ENCODE data around the gene SNED1. TPM values are rescaled to one million over a fixed set of nuclear protein-coding genes. Genes with fewer than 3 reads are reported as not detected.

The SNED1 gene
- total RNA-seq, 1 donor from 2014 or later: 2.8 TPM

- no peak overlapping the region for H3K4me3 Mint-ChIP-seq (ENCODE audit: unreplicated experiment)
- no peak for TF ChIP-seq CTCF (IDR thresholded peaks at IDR 0.05; ENCODE audit: partially characterized antibody, unreplicated experiment)
- H3K27ac Mint-ChIP-seq (ENCODE audit: unreplicated experiment): no peak overlapping the region
- peaks cover 4% of the 10 kb centered on the region for H3K9me3 Mint-ChIP-seq (ENCODE audit: unreplicated experiment)
- no peaks in the 10 kb centered on the region for H3K36me3 Mint-ChIP-seq (ENCODE audit: unreplicated experiment)
- no peaks in the 10 kb centered on the region for H3K4me1 Mint-ChIP-seq (ENCODE audit: low read depth, unreplicated experiment)
- no peak for DNase-seq
- H3K27me3 Mint-ChIP-seq (ENCODE audit: unreplicated experiment): peaks cover 7% of the 10 kb centered on the region
Observed at GRCh38 chr2:241140445-241140840, 142.0 kb downstream of the SNED1 start.

- H3K9me3 Mint-ChIP-seq (ENCODE audit: unreplicated experiment): peaks cover 4% of the 10 kb centered on the region
- no peak overlapping the region for H3K27ac Mint-ChIP-seq (ENCODE audit: unreplicated experiment)
- H3K27me3 Mint-ChIP-seq (ENCODE audit: unreplicated experiment): peaks cover 7% of the 10 kb centered on the region
- no peak for TF ChIP-seq CTCF (IDR thresholded peaks at IDR 0.05; ENCODE audit: partially characterized antibody, unreplicated experiment)
- H3K4me1 Mint-ChIP-seq (ENCODE audit: low read depth, unreplicated experiment): no peaks in the 10 kb centered on the region
- H3K4me3 Mint-ChIP-seq (ENCODE audit: unreplicated experiment): no peak overlapping the region
- no peak for DNase-seq
- H3K36me3 Mint-ChIP-seq (ENCODE audit: unreplicated experiment): no peaks in the 10 kb centered on the region
Observed at GRCh38 chr2:241141214-241141770, 142.9 kb downstream of the SNED1 start.

- Mint-ChIP-seq H3K4me3 (ENCODE audit: unreplicated experiment) (no peak overlapping the region), H3K4me1 (ENCODE audit: low read depth, unreplicated experiment) (no peaks in the 10 kb centered on the region), H3K36me3 (ENCODE audit: unreplicated experiment) (no peaks in the 10 kb centered on the region), H3K9me3 (ENCODE audit: unreplicated experiment) (peaks cover 4% of the 10 kb centered on the region), H3K27ac (ENCODE audit: unreplicated experiment) (peak overlapping the region; percentile 62), H3K27me3 (ENCODE audit: unreplicated experiment) (peaks cover 7% of the 10 kb centered on the region)
- no peak for DNase-seq
- TF ChIP-seq CTCF (IDR thresholded peaks at IDR 0.05; ENCODE audit: partially characterized antibody, unreplicated experiment): no peak
Observed at GRCh38 chr2:241142063-241142462, 143.6 kb downstream of the SNED1 start.

- no peak for TF ChIP-seq CTCF (IDR thresholded peaks at IDR 0.05; ENCODE audit: partially characterized antibody, unreplicated experiment)
- no peak for DNase-seq
- Mint-ChIP-seq H3K9me3 (ENCODE audit: unreplicated experiment) (peaks cover 4% of the 10 kb centered on the region), H3K4me3 (ENCODE audit: unreplicated experiment) (no peak overlapping the region), H3K4me1 (ENCODE audit: low read depth, unreplicated experiment) (no peaks in the 10 kb centered on the region), H3K27ac (ENCODE audit: unreplicated experiment) (no peak overlapping the region), H3K27me3 (ENCODE audit: unreplicated experiment) (peaks cover 7% of the 10 kb centered on the region), H3K36me3 (ENCODE audit: unreplicated experiment) (no peaks in the 10 kb centered on the region)
Observed at GRCh38 chr2:241142593-241142992, 144.2 kb downstream of the SNED1 start.

Other genes with a start within 250 kb of the SNED1 start
- 439 TPM for gene KIF1A, start 178.4 kb upstream of the SNED1 start, total RNA-seq (ENCODE audit: unreplicated experiment)
- gene AGXT, start 129.8 kb upstream of the SNED1 start, total RNA-seq (ENCODE audit: unreplicated experiment): not detected
- not detected for gene MAB21L4, start 102.5 kb upstream of the SNED1 start, total RNA-seq (ENCODE audit: unreplicated experiment)
- gene CROCC2, start 92.3 kb upstream of the SNED1 start, total RNA-seq (ENCODE audit: unreplicated experiment): not detected
- 63.5 TPM for gene MTERF4, start 103.7 kb downstream of the SNED1 start, total RNA-seq (ENCODE audit: unreplicated experiment)
- gene PASK, start 150.9 kb downstream of the SNED1 start, total RNA-seq (ENCODE audit: unreplicated experiment): 24.4 TPM
- gene PPP1R7, start 151.8 kb downstream of the SNED1 start, total RNA-seq (ENCODE audit: unreplicated experiment): 53.9 TPM
- 2.6 TPM for gene ANO7, start 190.1 kb downstream of the SNED1 start, total RNA-seq (ENCODE audit: unreplicated experiment)

Measured in glutamatergic neuron (in vitro differentiated cells).